HG03432 (cell line): ENCODE measurements around the gene NHS.

Experiments used
- ATAC-seq: cut with Tn5 transposase; IDR thresholded peaks from one replicate; pipeline ENCODE4 v1.9.1; 2021; ENCODE audit warnings: mild to moderate bottlenecking, moderate library complexity; ENCODE audit not compliant: unreplicated experiment

The NHS gene

DNA sequence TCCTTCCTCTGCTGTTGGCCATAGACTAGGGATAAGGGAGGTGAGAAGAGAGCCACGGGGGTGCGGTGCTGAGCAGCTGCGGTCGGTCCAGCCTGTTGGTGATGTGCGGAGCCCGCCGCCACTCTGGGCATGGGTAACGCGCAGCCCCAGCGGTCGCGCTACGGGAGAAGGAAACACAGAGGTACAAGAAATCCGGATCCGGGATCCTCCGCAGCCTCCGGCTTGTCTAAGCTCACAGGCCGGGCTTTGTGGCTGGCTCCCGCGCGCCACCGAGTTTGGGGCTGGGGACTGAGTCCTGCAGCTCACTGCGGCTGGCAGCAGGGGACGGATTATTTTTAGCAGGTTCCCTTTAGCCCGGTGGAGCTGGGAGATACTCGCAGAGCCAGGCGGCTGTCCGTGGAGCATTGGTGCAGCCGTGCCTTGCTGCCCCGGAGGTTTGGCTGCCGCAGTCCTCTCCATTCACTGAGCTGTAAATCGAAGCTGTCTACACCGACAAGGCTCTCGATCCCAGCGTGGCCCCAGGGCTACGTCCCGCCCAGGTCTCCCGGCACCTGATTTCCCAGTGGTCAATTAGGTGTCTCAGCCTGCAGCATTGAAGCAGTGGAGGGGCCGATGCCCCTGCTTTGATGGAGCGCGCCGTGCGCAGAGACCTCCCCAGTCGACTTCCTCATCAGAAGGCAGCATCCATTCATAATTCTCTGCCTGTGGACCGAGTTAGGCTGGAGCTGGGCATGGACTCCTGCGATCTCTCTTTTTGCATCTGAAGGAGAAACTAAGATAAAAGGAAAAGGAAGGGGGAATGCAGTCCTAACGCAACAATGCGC is 280.4 kb downstream of the NHS start:
- ATAC-seq = no peak

- no peak for ATAC-seq
Observed at GRCh38 chrX:17656035-17656418, 281.0 kb downstream of the NHS start.

- ATAC-seq = no peak
Observed at GRCh38 chrX:17656556-17656955, 281.6 kb downstream of the NHS start.

DNA sequence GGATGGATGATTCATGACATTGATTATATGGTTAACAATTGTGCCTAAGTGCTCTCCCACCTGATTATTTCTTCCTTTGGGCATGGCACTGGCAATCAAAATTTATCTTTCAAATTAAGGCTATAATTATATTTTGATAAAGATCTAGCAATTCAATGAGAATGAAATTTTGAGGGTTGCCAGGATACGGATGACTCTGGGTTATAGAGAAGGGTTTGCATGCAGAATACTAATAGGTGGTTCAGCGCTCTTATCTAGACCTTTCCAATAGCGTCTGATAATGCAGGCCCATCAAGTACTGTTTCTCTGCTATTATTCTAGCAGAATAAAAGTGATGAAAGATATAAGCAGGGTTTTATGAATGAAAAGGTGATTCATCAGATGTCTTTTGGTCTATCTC is 287.4 kb downstream of the NHS start:
- no peak for ATAC-seq

DNA sequence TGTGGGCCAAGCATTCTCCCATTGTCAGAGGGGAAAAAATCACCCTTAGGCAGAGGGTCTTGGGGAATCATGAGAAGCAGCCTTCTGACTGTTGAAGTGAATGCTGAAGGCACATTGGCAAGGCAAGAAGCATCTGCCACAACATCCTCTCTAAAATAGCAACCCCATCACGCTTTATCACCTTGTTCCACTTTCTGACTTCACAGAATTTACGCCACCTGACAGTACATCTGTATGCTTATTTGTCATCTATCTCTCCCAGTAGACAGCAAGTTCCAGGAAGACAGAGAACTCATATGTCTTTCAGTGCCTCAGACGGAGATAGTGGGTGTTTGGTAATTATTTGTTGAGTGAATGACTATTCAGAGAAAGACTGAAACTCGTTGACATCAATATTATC is 293.9 kb downstream of the NHS start:
- no peak for ATAC-seq

DNA sequence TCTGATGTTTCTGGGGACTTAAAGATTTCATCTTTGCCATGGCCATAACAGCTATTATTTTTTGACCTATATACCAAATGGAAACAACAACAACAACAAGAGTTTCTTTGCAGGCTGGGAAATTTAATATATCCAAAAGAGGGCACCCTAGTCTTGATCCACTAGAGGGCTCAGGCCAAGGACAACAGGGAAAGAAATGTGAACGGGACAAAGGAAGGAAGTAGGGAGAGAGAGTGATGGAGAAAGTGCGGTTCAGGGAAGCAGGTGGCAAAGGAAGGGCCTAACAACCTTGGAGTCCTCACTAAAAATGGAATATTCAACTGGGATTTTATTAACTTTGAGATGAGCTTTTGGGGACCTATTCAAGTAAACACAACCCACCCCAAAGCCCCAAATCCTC is 294.5 kb downstream of the NHS start:
- ATAC-seq = no peak

DNA sequence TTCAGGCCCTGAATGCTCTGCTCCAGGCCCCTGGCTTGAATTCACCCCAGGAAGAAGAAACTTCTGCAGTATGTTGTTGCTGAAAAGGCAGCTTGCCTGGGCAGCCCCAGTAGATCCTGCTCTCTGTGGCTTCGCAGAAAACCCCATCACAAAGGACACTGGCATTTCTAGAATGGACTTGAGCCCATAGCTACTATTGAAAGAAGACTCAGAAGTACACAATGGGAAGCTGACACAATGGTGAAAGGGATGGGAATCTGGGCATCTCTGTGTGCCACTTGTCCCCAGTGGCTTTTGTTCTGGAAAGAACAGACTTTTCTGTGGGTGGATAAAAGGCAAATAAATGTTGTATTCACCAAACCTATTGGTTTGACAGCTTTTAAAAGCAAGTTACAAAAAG is 294.9 kb downstream of the NHS start:
- ATAC-seq = no peak

GRCh38 chrX:17670874-17671273 is 295.9 kb downstream of the NHS start:
- no peak for ATAC-seq

- no peak for ATAC-seq
Observed at GRCh38 chrX:17674601-17675000, 299.6 kb downstream of the NHS start.

DNA sequence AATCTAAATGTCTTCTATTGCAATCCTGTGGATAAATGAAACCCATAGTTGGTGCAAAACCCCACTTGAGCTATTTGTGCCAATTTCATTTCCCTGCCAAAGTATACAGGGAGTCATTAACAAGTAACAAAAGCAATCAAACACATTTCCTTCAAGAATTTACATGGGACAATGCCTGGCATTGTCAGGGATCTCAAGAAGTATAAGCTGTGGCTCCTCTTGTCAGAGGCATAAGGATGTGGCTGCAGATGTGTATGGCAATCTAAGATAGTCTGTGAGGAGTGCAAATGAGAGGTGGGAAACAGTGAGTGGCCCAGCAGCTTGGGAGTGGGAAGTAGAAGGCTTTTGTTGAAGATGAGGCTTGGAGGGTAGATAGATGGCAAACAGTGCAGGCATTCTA is 304.3 kb downstream of the NHS start:
- ATAC-seq = no peak

- no peak for ATAC-seq
Observed at GRCh38 chrX:17679820-17680219, 304.8 kb downstream of the NHS start.

DNA sequence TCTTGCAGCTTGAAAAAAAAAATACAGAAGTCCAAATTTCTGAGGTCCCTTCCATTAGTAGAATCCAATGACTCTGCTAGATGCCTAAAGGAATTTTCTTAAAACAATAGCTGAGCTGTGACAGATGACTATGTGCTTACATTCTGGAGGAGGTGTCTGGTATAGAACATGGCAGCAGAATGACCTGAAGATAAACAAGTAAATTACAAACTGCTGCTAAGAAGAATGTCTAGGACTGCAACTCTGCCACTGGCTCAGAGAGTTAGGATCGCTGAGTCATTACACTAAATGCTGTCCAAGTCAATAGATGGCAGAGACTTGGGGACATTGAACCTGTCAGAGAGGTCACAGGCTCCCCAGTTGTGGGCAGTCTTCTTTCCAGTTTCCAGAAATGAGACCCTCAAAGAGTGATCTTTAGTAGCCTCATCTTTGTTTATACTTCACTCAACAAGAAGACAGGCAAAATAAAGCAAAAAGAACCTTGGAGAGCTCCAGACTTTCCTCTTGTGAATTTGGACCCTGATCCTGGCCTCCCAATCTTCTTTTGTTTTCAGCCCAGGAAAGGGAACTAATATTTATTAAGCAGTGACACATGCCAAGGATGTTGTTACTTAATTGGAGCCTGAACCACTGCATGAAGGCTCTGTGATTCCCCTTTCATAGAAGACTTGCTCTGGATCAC is 305.9 kb downstream of the NHS start:
- ATAC-seq = no peak

DNA sequence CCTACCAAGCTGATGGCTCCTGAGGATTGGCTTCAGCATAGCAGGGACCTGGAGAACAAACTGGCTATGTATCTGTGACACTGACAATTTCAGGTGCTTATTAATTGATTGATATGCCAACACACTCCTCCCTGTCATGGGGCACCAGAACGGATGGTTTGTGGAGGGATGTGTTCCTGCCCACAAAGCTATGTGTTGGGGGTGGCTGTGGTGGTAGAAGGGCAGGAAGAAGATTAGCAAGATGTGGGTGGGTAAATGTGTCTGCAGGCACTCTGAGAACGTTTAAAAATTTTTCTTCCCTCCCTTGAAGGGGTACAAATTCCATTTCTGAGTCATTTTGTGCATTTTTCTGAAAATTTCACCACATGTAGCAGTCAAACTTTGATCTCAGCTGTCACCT is 307.3 kb downstream of the NHS start:
- ATAC-seq = no peak

DNA sequence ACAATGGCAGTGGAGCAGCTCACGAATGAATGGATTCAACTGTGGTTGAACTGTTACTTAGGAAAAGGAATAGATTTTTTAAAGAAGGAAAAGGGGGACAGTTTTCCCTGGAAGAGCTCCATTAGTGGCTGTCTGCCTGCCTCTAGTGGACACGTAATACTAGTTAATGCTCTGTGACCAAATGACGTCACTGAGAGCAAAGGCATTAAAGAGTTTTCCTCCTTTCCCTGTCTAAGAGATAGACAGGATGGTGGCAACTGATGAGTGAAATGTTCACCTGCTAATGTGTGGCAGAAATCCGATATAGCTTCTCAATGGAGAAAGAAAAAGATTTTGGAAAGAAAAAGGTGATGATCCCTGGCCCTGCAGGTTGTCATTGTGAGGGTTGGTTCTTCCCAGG is 310.0 kb downstream of the NHS start:
- no peak for ATAC-seq

DNA sequence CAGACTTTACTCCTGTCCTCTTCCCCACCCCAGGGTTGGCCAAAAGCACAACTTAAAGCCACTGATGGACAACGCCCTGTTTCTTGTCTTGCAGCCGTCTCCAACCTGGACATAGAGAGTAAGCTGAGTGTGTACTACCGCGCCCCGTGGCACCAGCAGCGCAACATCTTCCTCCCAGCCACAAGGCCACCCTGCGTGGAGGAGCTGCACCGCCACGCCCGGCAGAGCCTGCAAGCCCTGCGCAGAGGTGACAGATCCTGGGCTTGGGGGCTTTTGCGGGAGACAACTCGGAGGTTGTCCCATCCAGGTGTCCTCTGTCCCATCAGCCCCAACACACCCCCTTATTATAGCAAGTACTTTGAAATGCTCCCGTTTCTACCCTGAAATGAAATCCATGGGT is 312.6 kb downstream of the NHS start:
- ATAC-seq = no peak

DNA sequence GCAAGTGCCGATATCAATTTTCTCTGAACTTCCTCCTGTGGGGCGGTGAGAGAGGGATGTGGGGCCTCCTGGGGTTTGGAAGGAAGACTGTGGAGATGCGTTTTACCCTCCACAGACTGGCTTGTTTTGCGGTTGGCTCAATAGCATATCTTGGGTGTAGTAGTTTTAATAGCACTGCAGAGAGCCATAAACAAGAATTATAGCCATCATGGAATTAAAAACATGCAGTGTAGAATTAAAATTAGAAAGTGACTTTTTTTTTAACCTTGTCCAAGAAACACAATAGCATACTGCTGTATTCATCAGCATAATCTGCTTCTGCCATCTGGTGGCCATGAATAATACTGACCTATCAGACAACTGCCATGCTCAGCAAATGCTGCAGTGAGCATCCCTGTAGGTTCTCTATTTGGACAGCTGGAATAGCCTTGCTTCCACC is 315.0 kb downstream of the NHS start:
- ATAC-seq = peak; percentile 64

GRCh38 chrX:17692709-17693346 is 317.8 kb downstream of the NHS start:
- ATAC-seq = no peak

GRCh38 chrX:17697191-17697590 is 322.2 kb downstream of the NHS start:
- no peak for ATAC-seq

DNA sequence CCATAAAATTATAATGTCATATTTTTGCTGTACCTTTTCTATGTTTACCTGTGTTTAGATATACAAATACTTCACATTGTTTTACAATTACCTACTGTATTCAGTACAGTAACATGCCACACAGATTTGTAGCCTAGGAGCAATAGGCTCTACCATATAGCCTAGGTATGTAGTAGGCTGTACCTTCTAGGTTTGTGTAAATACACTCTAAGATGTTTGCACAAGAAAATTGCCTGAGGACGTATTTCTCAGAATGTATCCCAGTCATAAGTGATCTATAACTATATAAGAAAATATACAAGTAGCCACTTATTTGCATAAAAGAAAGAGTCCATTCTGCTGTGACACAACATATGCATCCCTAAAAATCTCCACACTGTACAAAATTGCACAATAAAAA is 326.0 kb downstream of the NHS start:
- no peak for ATAC-seq

DNA sequence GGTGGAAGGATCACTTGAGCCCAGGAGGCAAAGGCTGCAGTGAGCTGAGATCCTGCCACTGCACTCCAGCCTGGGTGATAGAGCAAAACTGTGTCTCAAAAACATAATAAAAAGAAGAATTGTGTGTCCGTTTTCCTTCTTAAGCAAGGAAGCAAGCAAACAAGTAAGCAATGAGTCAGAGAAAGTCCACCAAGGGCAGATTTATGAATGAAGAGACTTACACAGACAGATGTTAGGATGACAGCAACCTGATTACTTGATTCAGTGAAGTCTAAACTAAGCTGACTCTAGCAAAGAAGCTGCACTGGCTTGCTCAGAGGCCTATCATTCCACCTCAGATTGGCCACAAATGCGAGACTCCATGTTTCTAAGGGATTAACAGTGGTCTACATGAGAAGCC is 328.2 kb downstream of the NHS start:
- no peak for ATAC-seq

DNA sequence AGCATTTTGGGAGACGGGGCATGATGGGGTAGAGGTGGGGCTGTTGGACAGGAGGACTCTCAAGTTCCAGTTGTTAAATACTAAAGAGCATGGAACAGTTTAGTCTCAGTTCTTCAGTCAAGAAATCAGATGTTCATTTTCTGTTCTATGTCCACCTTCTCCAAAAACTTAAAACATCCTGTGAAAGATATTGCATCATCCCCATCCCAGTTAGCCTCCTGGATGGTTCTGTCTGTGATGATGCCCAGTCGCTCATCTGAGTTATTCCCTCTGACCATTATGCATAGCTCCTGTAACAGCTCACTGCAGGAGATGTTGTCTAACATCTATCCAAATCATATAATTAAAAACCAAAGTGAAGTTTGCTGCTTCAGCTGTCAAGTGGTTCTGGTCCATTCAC is 330.2 kb downstream of the NHS start:
- no peak for ATAC-seq

- no peak for ATAC-seq
Observed at GRCh38 chrX:17706676-17707075, 331.7 kb downstream of the NHS start.
